Measurements from ENCODE around the gene NDST1.

DNA sequence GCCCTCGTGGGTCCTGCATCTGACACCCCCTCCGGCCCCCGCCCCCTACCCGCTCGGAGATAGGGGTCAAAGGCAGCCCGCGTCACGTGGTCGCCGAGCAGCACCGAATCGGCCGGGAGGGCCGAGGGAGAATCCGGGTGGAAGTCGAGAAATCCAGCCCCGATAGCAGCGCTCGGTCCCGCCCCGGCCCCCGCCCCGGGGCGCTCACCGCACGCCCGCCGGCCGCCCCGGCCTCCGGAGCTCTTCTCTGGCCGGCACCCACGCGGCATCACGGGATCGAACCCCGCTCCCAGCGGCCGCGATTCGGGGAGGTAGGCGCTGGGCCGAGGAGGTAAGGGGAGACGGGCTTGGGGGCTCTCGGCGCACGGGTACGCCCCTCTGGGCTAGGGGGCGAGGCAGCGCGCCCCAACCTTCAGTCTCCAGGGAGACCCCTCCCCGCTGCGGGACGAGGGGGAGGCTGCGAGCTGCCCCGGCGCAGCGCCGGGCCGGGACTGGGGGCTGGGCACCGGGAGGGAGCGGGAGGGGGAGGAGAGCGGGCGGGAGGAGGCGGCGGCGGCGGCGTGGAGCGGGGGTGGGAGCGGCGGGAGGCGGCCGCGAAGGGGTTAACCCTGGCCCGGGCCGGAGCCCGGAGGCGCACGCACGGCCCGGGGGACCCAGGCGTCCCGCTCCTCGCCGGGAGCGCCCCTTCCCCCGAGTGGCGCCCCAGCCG is 22.1 kb upstream of the NDST1 start:
- TF ChIP-seq GATA2 (IDR thresholded peaks at IDR 0.05; ENCODE audit: low read depth, low read length) (no peak), GATA3 (IDR thresholded peaks at IDR 0.05; ENCODE audit: low read depth, low read length) (no peak)

Measured in SH-SY5Y (cell line).